ENCODE measurements around the gene WSCD2.

- no peak for TF ChIP-seq CTCF (conservative IDR thresholded peaks at IDR 0.05; ENCODE audit: low read length)
- TF ChIP-seq EZH2phosphoT487 (IDR thresholded peaks at IDR 0.05; ENCODE audit: borderline replicate concordance, low read depth, low read length), result no peak
These were observed 70.0 kb downstream of the WSCD2 start for GRCh38 chr12:108199106-108199505.
